Lower lobe of right lung (tissue), 2 donors: ENCODE data around the gene SNX24. TPM values are rescaled to one million over a fixed set of nuclear protein-coding genes. Genes with fewer than 3 reads are reported as not detected.
A peak's percentile ranks its signal among the peaks of the same experiment; 100 is the strongest.
"Not testable (repeated sequence)": the region's sequence is repeated elsewhere in the genome, so short reads cannot be mapped to it uniquely, and the experiment has no call there.

Source experiments
- ATAC-seq, 2 donors: fragments of 200-7000 bp; cut with Tn5 transposase; one replicate each; pipeline ENCODE4 v1.9.1; 2020 to 2022; ENCODE audit warnings: mild to moderate bottlenecking in 2 of 2, moderate library complexity in 2 of 2
- DNase-seq: peaks from one replicate; pipeline ENCODE4 v3.0.0-alpha.2; 2020
- H3K27ac ChIP-seq: fragments of 200-600 bp; one replicate; pipeline ENCODE4 v1.8.0; 2022
- H3K27me3 ChIP-seq: fragments of 200-600 bp; one replicate; pipeline ENCODE4 v1.8.0; 2022; ENCODE audit warnings: low read depth
- H3K36me3 ChIP-seq: fragments of 200-600 bp; one replicate; pipeline ENCODE4 v1.8.0; 2022; ENCODE audit warnings: mild to moderate bottlenecking
- H3K4me1 ChIP-seq: fragments of 200-600 bp; one replicate; pipeline ENCODE4 v1.8.0; 2022
- H3K4me3 ChIP-seq: fragments of 200-600 bp; one replicate; pipeline ENCODE4 v1.8.0; 2022; ENCODE audit warnings: mild to moderate bottlenecking
- H3K9me3 ChIP-seq: fragments of 200-600 bp; one replicate; pipeline ENCODE4 v1.8.0; 2022
- intact Hi-C: fragments of 100-400 bp; cut with DNase I; formaldehyde crosslinking; loops from one replicate; pipeline ENCODE4 v1.11.0; 2022
- total RNA-seq: library from RNA; stranded (reverse); fragmentation: NEBNext Ultra II Directional; extraction: Animal tissue kit (Norgen Biotek cat#: 25700); gene quantifications from one replicate; pipeline ENCODE4 v1.2.1, GENCODE V29; 2021
- TF ChIP-seq, protein P1 (sequence below): fragments of 200-600 bp; IDR thresholded peaks from one replicate; pipeline ENCODE4 v1.8.0; 2022; ENCODE audit warnings: antibody characterized with exemption, mild to moderate bottlenecking
- donor health status: DM: no; HTN: yes; CAD: no; lungs with severe emphysema.

SNX24 gene
- total RNA-seq, 1 donor from 2014 or later, result 26.7 TPM

DNA sequence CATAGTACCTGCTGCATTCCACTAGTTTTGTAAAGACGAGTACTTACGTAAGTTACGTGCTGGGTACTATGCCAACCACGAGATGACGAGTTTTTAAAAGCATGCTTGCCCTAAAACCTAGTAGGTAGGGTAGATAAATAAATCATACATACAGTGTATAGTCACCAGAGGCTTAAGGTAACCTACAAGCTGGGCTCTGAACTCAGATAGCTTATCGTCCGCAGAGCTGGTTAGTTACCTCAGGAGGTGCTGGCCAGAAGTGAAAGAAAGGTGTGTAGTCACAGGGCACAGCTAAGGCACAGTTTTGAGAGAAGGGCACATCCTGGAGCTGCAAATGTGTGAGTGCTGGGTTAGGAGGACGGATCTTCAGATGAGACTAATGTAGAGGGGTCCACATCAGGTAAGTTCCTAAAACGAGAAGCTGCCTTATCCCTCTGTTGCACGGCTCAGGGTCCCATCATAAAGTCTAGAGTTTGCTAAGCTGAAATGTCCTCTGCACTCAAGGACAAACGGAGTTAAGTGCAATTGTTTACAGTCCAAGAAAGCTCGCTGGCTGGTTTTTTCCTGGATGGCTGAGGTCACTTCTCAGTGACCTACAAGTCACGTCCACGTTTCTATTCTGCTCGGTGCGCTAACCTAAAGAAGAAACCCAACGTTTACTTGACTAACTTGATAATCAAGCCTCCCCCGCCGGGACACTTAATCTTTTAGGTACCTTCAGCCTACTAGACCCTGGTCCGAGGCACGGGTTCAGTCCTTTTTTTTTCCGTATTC, 1.1 kb upstream of the SNX24 start:
- ATAC-seq (peak; percentile 3 to 29), DNase-seq (no peak)
- H3K4me1 ChIP-seq, result peaks cover 39% of the 10 kb centered on the region
- H3K27me3 ChIP-seq, result no peaks in the 10 kb centered on the region
- no peaks in the 10 kb centered on the region for H3K36me3 ChIP-seq
- peak overlapping the region; percentile 92 for H3K27ac ChIP-seq
- intact Hi-C loops, result no loop called here
- TF ChIP-seq, protein P1, sequence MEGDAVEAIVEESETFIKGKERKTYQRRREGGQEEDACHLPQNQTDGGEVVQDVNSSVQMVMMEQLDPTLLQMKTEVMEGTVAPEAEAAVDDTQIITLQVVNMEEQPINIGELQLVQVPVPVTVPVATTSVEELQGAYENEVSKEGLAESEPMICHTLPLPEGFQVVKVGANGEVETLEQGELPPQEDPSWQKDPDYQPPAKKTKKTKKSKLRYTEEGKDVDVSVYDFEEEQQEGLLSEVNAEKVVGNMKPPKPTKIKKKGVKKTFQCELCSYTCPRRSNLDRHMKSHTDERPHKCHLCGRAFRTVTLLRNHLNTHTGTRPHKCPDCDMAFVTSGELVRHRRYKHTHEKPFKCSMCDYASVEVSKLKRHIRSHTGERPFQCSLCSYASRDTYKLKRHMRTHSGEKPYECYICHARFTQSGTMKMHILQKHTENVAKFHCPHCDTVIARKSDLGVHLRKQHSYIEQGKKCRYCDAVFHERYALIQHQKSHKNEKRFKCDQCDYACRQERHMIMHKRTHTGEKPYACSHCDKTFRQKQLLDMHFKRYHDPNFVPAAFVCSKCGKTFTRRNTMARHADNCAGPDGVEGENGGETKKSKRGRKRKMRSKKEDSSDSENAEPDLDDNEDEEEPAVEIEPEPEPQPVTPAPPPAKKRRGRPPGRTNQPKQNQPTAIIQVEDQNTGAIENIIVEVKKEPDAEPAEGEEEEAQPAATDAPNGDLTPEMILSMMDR, result no peak
- no peaks in the 10 kb centered on the region for H3K9me3 ChIP-seq
- H3K4me3 ChIP-seq, result peak overlapping the region; percentile 91

DNA sequence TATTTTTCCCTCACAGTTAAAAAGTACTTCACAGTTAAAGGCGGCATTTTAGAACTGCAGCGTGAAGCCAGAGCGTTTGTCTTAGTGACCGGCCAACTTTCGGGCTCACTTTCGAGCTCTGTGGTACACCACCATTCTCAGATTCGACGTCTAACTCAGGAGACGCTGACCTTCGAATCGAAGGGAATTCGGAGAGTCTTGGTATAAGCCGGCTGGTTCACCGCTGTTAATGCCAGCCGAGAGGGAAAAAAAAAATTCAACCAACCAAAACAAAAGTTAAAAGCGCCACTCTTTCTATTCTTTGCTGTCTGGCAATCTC, 544 bp upstream of the SNX24 start:
- ATAC-seq, result peak; percentile 2 to 5
- Histone ChIP-seq H3K9me3 (no peaks in the 10 kb centered on the region), H3K4me3 (peak overlapping the region; percentile 91), H3K27ac (peak overlapping the region; percentile 92), H3K27me3 (no peaks in the 10 kb centered on the region), H3K36me3 (no peaks in the 10 kb centered on the region), H3K4me1 (peaks cover 43% of the 10 kb centered on the region)
- TF ChIP-seq, protein P1, result no peak
- intact Hi-C loops, result no loop called here
- no peak for DNase-seq

DNA sequence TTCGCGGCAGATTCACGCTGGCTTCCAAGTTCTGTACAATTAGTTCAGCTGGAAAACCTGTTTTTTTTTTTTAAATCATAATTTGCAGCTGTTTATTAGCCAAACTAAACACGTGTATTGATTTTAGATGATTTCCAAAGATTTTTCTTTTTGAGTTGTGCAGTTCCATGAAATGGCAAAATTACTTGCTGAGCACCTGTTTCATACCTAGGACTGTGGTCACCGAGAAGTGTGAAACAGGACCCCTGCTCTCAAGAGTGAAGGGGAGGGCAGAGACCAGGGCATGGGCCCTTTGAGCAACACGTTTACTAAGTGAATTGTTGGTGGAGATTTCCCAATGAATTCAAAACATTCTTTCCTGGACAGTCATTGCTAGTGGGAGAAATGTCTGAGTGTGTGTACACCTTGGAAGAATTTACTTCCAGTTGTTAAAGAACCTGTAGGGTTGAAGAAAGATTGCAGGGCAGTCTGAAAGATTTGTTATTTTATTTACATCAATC, 688 bp downstream of the SNX24 start:
- no peaks in the 10 kb centered on the region for H3K27me3 ChIP-seq
- intact Hi-C loops, result no loop called here
- H3K4me1 ChIP-seq, result peaks cover 53% of the 10 kb centered on the region
- peak overlapping the region; percentile 91 for H3K4me3 ChIP-seq
- TF ChIP-seq, protein P1, result no peak
- no peaks in the 10 kb centered on the region for H3K9me3 ChIP-seq
- peak; percentile 28 to 60 for ATAC-seq
- H3K27ac ChIP-seq, result peak overlapping the region; percentile 92
- DNase-seq, result no peak
- H3K36me3 ChIP-seq, result no peaks in the 10 kb centered on the region

DNA sequence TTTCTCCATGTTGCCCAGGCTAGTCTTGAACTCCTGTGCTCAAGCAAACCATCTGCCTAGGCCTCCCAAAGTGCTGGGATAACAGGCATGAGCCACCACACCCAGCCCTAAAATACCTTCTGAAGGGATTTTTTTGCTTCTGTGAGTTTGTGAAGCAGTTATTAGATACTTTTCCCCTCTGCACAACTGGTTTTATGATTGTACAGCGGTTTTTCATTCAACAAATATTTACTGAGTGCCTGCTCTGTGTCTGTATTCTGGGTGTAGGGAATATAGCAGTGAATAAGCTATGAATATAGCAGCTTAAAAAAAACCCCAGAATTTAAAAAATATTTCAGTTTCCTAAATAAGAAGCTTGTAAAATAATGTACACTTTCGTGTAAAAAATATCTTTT, 2.3 kb downstream of the SNX24 start:
- intact Hi-C loops, result no loop called here

DNA sequence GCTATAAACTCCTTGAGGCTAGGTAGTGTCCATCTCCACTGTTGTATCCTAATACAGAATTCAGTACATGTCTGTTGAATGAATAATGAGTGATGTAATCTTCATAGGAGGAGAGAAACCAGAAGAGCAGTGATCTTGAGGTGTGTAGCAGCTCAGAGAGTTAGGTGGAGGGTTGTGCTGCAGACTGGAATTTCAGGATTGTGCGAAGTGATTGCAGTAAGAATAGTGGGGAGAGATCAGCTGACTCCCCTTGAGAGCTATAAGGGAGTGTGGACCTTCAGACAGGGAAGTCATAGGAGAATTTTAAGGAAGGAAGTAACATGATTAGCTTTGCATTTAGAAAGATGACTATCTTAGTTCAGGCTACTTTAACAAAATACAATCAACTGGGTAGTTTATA, 4.4 kb downstream of the SNX24 start:
- TF ChIP-seq, protein P1, result no peak
- intact Hi-C loops, result no loop called here
- Histone ChIP-seq H3K9me3 (no peaks in the 10 kb centered on the region), H3K27ac (peak overlapping the region; percentile 37), H3K4me1 (peaks cover 41% of the 10 kb centered on the region), H3K36me3 (no peaks in the 10 kb centered on the region), H3K4me3 (no peak overlapping the region), H3K27me3 (no peaks in the 10 kb centered on the region)
- no peak for DNase-seq
- peak; percentile 57 to 70 for ATAC-seq

More for the DNA sequence above, 2.3 kb downstream of the SNX24 start:
- H3K27ac ChIP-seq, result peak overlapping the region; percentile 47
- no peaks in the 10 kb centered on the region for H3K36me3 ChIP-seq
- no peaks in the 10 kb centered on the region for H3K27me3 ChIP-seq
- ATAC-seq (no peak), DNase-seq (no peak)
- H3K9me3 ChIP-seq, result no peaks in the 10 kb centered on the region
- peaks cover 53% of the 10 kb centered on the region for H3K4me1 ChIP-seq
- H3K4me3 ChIP-seq, result no peak overlapping the region
- TF ChIP-seq, protein P1, result no peak

DNA sequence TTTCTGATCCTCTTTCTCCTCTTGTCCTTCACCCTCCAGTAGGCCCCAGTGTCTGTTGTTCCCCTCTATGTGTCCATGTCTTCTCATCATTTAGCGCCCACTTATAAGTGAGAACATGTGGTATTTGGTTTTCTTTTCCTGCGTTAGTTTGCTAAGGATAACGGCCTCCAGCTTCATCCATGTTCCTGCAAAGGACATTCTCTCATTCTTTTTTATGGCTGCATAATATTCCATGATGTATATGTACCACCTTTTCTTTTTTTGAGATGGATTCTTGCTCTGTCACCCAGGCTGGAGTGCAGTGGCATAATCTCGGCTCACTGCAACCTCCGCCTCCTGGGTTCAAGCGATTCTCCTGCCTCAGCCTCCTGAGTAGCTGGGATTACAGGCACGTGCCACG, 12.1 kb downstream of the SNX24 start:
- H3K36me3 ChIP-seq, intact Hi-C loops, H3K4me1 ChIP-seq, H3K9me3 ChIP-seq, H3K27me3 ChIP-seq, DNase-seq, ATAC-seq, H3K27ac ChIP-seq, H3K4me3 ChIP-seq: not testable (repeated sequence)
